Measurements from ENCODE around the gene SCMH1. TPM values are rescaled to one million over a fixed set of nuclear protein-coding genes. Genes with fewer than 3 reads are reported as not detected.
A peak's percentile ranks its signal among the peaks of the same experiment; 100 is the strongest.

SCMH1 gene
- total RNA-seq, 4 donors from 2014 or later = 45.6 to 102 (median 82.5) TPM

DNA sequence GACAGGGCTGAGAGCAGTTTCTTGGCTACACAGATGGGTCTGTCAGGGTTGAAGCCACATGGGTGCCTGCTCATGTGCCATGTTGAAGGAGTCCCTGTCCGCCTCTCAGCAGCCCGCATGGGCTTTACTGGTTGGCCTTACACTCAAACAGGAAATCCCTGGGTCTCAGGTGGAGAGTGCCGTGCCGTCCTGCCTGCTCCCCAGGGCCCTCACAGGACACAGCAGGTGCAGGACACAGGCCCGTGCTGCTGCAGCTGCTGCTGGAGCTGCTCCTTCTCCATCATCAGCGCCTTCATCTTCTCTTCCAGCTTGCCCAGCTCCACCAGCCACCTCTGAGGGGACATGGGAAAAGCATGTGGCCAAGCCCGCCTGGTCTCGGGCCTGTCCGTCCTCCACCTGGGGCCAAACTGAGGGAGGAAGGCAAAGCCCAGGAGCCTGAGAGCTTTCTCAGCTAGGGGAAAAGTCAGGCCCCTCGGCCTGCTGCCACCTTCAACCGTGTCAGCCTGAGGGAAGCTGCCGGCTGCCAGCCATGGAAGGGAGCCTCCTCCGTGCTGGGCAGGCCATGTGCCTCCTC is 226.1 kb downstream of the SCMH1 start:
- H3K27ac ChIP-seq = no peak overlapping the region
- no peak overlapping the region for H3K4me3 ChIP-seq
- no peaks in the 10 kb centered on the region for H3K9me3 ChIP-seq
- H3K27me3 ChIP-seq = no peaks in the 10 kb centered on the region
- ATAC-seq = no peak
- peaks cover 0 to 39% of the 10 kb centered on the region in 2 donors for H3K36me3 ChIP-seq
- peaks cover 0 to 14% (median 0%) of the 10 kb centered on the region in 3 donors for H3K4me1 ChIP-seq
- WGBS, 2 donors (ENCODE audit: low coverage in 1 of 2) = 73 to 97% methylated on average over 6 to 7 of the region's 13 CpGs
- TF ChIP-seq POLR2A (IDR thresholded peaks at IDR 0.05) (no peak), POLR2AphosphoS5 (IDR thresholded peaks at IDR 0.05) (no peak), EP300 (IDR thresholded peaks at IDR 0.05) (no peak)
- TF ChIP-seq, protein P1, sequence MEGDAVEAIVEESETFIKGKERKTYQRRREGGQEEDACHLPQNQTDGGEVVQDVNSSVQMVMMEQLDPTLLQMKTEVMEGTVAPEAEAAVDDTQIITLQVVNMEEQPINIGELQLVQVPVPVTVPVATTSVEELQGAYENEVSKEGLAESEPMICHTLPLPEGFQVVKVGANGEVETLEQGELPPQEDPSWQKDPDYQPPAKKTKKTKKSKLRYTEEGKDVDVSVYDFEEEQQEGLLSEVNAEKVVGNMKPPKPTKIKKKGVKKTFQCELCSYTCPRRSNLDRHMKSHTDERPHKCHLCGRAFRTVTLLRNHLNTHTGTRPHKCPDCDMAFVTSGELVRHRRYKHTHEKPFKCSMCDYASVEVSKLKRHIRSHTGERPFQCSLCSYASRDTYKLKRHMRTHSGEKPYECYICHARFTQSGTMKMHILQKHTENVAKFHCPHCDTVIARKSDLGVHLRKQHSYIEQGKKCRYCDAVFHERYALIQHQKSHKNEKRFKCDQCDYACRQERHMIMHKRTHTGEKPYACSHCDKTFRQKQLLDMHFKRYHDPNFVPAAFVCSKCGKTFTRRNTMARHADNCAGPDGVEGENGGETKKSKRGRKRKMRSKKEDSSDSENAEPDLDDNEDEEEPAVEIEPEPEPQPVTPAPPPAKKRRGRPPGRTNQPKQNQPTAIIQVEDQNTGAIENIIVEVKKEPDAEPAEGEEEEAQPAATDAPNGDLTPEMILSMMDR (IDR thresholded peaks at IDR 0.05) = no peak

DNA sequence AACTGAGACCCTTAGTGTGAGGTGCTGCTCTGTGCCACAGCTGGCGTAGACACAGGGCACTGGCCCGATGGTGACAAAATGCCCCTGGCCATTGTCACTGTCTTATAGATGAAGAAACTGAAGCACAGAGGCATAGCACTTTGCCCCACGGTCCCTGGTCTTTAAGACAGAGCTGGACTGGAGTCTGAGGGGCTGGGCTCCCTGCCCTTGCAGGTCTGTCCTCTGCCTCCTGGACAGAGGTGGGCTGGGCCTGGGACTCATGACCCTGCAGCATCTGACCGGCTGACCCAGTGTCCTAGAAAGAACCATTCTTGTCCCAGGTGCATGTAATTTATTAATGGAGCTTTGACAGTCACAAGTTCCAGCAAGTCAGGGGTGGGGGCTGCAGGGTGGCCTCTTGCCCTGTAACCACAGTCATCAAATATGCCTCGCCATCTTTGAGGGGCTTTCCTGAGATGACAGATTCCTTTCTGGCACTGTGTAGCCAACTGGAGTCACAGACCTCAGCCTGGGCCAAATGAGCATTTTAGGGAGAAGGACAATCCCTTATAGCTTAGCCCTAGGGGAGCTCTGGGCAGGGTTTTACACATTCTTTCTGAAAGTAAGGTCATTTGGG is 226.7 kb downstream of the SCMH1 start:
- WGBS, 2 donors (ENCODE audit: low coverage in 1 of 2) = 70% methylated on average over 2 of the region's 5 CpGs; no CpG with 5 or more reads in 1 of the 2 donors
- Histone ChIP-seq H3K4me3 (no peak overlapping the region), H3K27ac (no peak overlapping the region), H3K9me3 (no peaks in the 10 kb centered on the region), H3K27me3 (no peaks in the 10 kb centered on the region), H3K36me3 (peaks cover 0 to 45% of the 10 kb centered on the region in 2 donors), H3K4me1 (peaks cover 0 to 14% (median 0%) of the 10 kb centered on the region in 3 donors)
- no peak for TF ChIP-seq EP300 (IDR thresholded peaks at IDR 0.05)
- TF ChIP-seq, protein P1 (IDR thresholded peaks at IDR 0.05) = no peak
- TF ChIP-seq POLR2AphosphoS5 (IDR thresholded peaks at IDR 0.05) = no peak
- no peak for TF ChIP-seq POLR2A (IDR thresholded peaks at IDR 0.05)
- ATAC-seq = no peak

DNA sequence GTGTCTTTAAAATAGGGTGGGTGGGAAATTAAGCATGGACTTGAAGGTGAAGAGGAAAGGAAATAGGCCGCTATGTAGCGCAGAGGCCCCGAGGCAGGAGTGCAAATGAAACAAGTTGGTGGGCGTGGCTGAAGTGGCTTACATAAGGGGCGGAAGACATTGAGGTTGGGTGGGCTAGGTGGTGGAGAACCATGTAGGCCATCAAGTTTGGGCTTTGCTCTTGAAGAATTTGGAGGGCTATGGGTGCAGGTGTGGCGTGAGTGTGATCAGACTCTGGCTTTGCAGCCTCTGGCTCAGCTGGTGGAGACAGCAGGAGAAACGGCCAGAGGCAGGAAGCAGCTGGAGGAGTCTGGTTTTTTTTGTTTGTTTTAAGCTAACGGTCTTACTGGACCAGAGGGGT is 227.2 kb downstream of the SCMH1 start:
- 69 to 95% methylated on average over 6 to 7 of the region's 8 CpGs for WGBS, 2 donors (ENCODE audit: low coverage in 1 of 2)
- H3K27ac ChIP-seq = no peak overlapping the region

DNA sequence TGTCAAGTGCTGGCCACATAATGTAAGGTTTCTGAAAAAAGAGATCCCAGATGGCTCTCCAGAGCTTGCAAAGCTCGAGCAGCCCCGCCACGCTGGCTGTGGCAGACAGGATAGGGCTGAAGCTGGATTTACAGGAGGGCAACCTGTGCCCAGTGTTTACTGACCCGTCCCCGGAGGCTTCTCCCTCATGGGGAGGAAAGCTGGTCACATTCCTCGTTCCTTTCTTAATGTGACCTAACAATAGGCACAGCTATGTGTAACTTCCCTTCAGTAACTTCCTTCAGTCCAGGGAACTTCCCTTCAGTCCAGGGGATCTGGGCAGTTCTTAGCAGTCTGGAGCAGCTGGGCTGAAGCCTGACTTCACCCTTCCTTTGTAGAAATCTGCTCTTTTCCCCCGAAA is 228.3 kb downstream of the SCMH1 start:
- Histone ChIP-seq H3K9me3 (no peaks in the 10 kb centered on the region), H3K36me3 (peaks cover 0 to 61% of the 10 kb centered on the region in 2 donors), H3K27ac (no peak overlapping the region), H3K4me1 (peaks cover 0 to 14% (median 0%) of the 10 kb centered on the region in 3 donors), H3K27me3 (no peaks in the 10 kb centered on the region), H3K4me3 (no peak overlapping the region)
- no peak for TF ChIP-seq POLR2AphosphoS5 (IDR thresholded peaks at IDR 0.05)
- no peak for TF ChIP-seq EP300 (IDR thresholded peaks at IDR 0.05)
- TF ChIP-seq POLR2A (IDR thresholded peaks at IDR 0.05) = no peak
- TF ChIP-seq, protein P1 (IDR thresholded peaks at IDR 0.05) = no peak
- ATAC-seq = peak; percentile 71
- 73 to 100% methylated on average over 2 of the region's 7 CpGs for WGBS, 2 donors (ENCODE audit: low coverage in 1 of 2)

More for the DNA sequence above, 227.2 kb downstream of the SCMH1 start:
- H3K4me3 ChIP-seq = no peak overlapping the region
- H3K36me3 ChIP-seq = peaks cover 0 to 51% of the 10 kb centered on the region in 2 donors
- no peaks in the 10 kb centered on the region for H3K9me3 ChIP-seq
- H3K4me1 ChIP-seq = peaks cover 0 to 14% (median 0%) of the 10 kb centered on the region in 3 donors
- ATAC-seq = no peak
- TF ChIP-seq POLR2A (IDR thresholded peaks at IDR 0.05) (no peak), POLR2AphosphoS5 (IDR thresholded peaks at IDR 0.05) (no peak), EP300 (IDR thresholded peaks at IDR 0.05) (no peak)
- TF ChIP-seq, protein P1 (IDR thresholded peaks at IDR 0.05) = no peak
- H3K27me3 ChIP-seq = no peaks in the 10 kb centered on the region

DNA sequence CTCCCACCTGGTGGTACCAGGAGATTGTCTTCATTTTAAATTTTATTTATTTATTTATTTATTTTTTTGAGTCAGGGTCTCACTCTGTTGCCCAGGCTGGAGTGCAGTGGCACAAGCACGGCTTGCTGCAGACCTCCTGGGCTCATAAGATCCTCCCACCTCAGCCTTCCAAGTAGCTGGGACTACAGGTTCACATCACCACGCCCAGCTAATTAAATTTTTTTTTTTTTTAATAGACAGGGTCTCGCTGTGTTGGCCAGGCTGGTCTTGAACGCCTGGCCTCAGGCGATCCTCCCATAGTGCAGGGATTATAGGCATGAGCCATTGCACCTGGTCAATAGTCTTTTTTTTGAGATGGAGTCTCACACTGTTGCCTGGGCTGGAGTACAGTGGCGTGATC is 229.1 kb downstream of the SCMH1 start:
- H3K36me3 ChIP-seq = peaks cover 0 to 68% of the 10 kb centered on the region in 2 donors
- no peak for TF ChIP-seq POLR2A (IDR thresholded peaks at IDR 0.05)
- TF ChIP-seq POLR2AphosphoS5 (IDR thresholded peaks at IDR 0.05) = no peak
- TF ChIP-seq EP300 (IDR thresholded peaks at IDR 0.05) = no peak
- TF ChIP-seq, protein P1 (IDR thresholded peaks at IDR 0.05) = no peak
- ATAC-seq = no peak
- no peak overlapping the region for H3K27ac ChIP-seq
- H3K4me3 ChIP-seq = no peak overlapping the region
- H3K27me3 ChIP-seq = no peaks in the 10 kb centered on the region
- H3K4me1 ChIP-seq = peaks cover 0 to 14% (median 0%) of the 10 kb centered on the region in 3 donors
- 95% methylated on average over 3 to 6 of the region's 6 CpGs for WGBS, 2 donors (ENCODE audit: low coverage in 1 of 2)
- H3K9me3 ChIP-seq = no peaks in the 10 kb centered on the region

All from gastroesophageal sphincter (tissue), 4 donors.